Stimulated activated naive B cell treated with anti-CD40 and anti-IgM and Interleukin-4, amounts not matched to agents 10 μg/mL and 1 μg/mL and 100 μg/mL, for 72 hours (primary cell): ENCODE data around the gene ASTN2.
A peak's percentile ranks its signal among the peaks of the same experiment; 100 is the strongest.

Experiments
- ATAC-seq, 2 donors: fragments of 150-1000 bp; cut with Tn5 transposase; replicated peaks; 2 replicates each; pipeline ENCODE4 v1.10.0; 2021; ENCODE audit warnings: moderate library complexity in 1 of 2
- DNase-seq: peaks from one replicate; pipeline ENCODE4 v3.0.0; 2021
- H3K27ac Mint-ChIP-seq: one replicate; pipeline ENCODE4 v1.8.0; 2022; ENCODE audit warnings: mild to moderate bottlenecking, mixed read lengths
- H3K27me3 Mint-ChIP-seq, 2 donors: one replicate each; pipeline ENCODE4 v1.8.0; 2022; ENCODE audit warnings: mixed read lengths in 2 of 2
- H3K36me3 Mint-ChIP-seq, 2 donors: one replicate each; pipeline ENCODE4 v1.8.0; 2022; ENCODE audit warnings: mixed read lengths in 2 of 2, mild to moderate bottlenecking in 1 of 2
- H3K4me1 Mint-ChIP-seq, 2 donors: one replicate each; pipeline ENCODE4 v1.8.0; 2022; ENCODE audit warnings: mixed read lengths in 2 of 2, mild to moderate bottlenecking in 1 of 2
- H3K4me3 Mint-ChIP-seq, 2 donors: one replicate each; pipeline ENCODE4 v1.8.0; 2022; ENCODE audit warnings: mild to moderate bottlenecking in 2 of 2, mixed read lengths in 2 of 2, moderate library complexity in 1 of 2
- H3K9me3 Mint-ChIP-seq, 2 donors: one replicate each; pipeline ENCODE4 v1.8.0; 2022; ENCODE audit warnings: mixed read lengths in 2 of 2, mild to moderate bottlenecking in 1 of 2

Gene ASTN2

GRCh38 chr9:116383936-116384335 is 1030.9 kb downstream of the ASTN2 start:
- peaks cover 7 to 27% of the 10 kb centered on the region in 2 donors for H3K4me1 Mint-ChIP-seq
- no peak overlapping the region for H3K4me3 Mint-ChIP-seq
- no peak overlapping the region for H3K27ac Mint-ChIP-seq
- no peaks in the 10 kb centered on the region for H3K27me3 Mint-ChIP-seq
- peaks cover 0 to 3% of the 10 kb centered on the region in 2 donors for H3K36me3 Mint-ChIP-seq
- H3K9me3 Mint-ChIP-seq: peaks cover 3% of the 10 kb centered on the region in 2 donors
- DNase-seq (no peak), ATAC-seq (no peak)

DNA sequence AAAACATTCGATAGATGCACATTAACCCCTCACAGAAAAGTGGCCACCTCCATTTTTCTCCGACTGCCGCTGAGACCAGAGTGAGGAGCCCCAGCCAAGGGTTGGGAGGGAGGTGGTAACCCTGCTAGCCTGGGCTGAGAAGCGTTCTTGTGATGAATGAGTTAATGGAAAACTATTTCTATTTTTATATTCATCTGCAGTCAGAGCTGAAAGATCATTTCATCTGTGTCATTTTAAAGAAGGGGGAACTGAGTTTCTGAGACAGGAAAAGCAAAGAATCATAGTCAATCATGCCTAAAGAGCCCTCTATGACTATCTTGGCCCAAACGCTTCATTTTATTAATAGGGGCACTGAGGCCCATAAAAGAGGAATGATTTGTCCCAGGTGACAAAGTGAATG is 1031.7 kb downstream of the ASTN2 start:
- Mint-ChIP-seq H3K4me3 (no peak overlapping the region), H3K36me3 (peaks cover 0 to 3% of the 10 kb centered on the region in 2 donors), H3K27me3 (no peaks in the 10 kb centered on the region), H3K27ac (no peak overlapping the region), H3K9me3 (peaks cover 3% of the 10 kb centered on the region in 2 donors), H3K4me1 (peaks cover 7 to 27% of the 10 kb centered on the region in 2 donors)
- no peak for DNase-seq
- ATAC-seq: peak; percentile 68 to 79

- Mint-ChIP-seq H3K9me3 (peaks cover 0 to 3% of the 10 kb centered on the region in 2 donors), H3K36me3 (no peaks in the 10 kb centered on the region), H3K4me1 (peaks cover 3 to 21% of the 10 kb centered on the region in 2 donors), H3K27ac (no peak overlapping the region), H3K4me3 (no peak overlapping the region), H3K27me3 (no peaks in the 10 kb centered on the region)
- ATAC-seq (no peak), DNase-seq (no peak)
These were observed 1032.8 kb downstream of the ASTN2 start for GRCh38 chr9:116382053-116382452.

GRCh38 chr9:116381350-116381749 is 1033.5 kb downstream of the ASTN2 start:
- Mint-ChIP-seq H3K4me1 (peaks cover 3 to 21% of the 10 kb centered on the region in 2 donors), H3K27me3 (no peaks in the 10 kb centered on the region), H3K27ac (no peak overlapping the region), H3K9me3 (peaks cover 0 to 3% of the 10 kb centered on the region in 2 donors), H3K4me3 (no peak overlapping the region), H3K36me3 (no peaks in the 10 kb centered on the region)
- DNase-seq: no peak
- no peak for ATAC-seq

GRCh38 chr9:116380496-116380995 is 1034.3 kb downstream of the ASTN2 start:
- Mint-ChIP-seq H3K27ac (no peak overlapping the region), H3K4me3 (no peak overlapping the region), H3K36me3 (no peaks in the 10 kb centered on the region), H3K4me1 (peaks cover 3 to 21% of the 10 kb centered on the region in 2 donors), H3K9me3 (peaks cover 0 to 3% of the 10 kb centered on the region in 2 donors), H3K27me3 (no peaks in the 10 kb centered on the region)
- DNase-seq (no peak), ATAC-seq (peak in 1 of 2 donors; percentile 53)

DNA sequence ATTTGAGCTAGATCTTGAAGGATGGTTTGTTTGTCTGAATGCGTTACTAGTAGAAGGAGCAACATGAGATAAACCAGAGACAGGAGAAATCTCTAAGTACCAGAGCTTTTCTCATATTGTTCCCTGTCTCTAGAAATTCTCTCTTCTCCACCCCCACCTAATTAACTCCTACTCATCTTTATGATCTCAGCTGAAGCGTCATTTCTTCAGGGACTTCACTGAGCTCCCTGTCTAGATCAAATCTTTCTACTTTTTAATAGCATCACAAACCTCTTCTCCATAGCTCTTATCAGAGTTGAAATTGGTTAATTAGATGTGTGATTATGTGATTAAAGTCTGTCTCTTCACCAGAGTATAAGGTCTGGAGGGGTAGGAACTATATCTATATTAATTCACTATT is 1035.0 kb downstream of the ASTN2 start:
- no peaks in the 10 kb centered on the region for H3K27me3 Mint-ChIP-seq
- peaks cover 3 to 21% of the 10 kb centered on the region in 2 donors for H3K4me1 Mint-ChIP-seq
- ATAC-seq (no peak), DNase-seq (no peak)
- no peak overlapping the region for H3K4me3 Mint-ChIP-seq
- H3K36me3 Mint-ChIP-seq: no peaks in the 10 kb centered on the region
- peaks cover 0 to 3% of the 10 kb centered on the region in 2 donors for H3K9me3 Mint-ChIP-seq
- no peak overlapping the region for H3K27ac Mint-ChIP-seq

DNA sequence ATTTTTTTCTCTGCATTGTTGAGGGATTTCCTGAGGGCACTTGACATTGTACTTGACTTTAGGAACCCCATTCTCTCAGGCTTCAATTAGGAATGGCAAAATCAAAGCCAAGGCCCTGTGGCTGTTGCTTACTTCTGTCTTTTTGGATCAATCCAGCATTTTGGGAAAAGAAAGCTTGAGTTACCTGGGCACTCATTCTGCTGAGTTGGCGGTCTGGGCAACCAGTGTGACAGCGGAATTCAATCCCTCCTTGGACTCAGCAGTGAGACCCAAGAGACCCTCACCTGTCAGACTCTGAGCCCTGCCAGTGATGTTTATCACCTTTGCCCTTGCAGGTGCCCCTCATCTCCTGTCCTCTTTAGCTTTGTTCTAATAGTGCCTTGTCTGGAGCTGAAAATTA is 1036.0 kb downstream of the ASTN2 start:
- H3K4me3 Mint-ChIP-seq: no peak overlapping the region
- H3K27me3 Mint-ChIP-seq: no peaks in the 10 kb centered on the region
- peaks cover 3 to 21% of the 10 kb centered on the region in 2 donors for H3K4me1 Mint-ChIP-seq
- H3K9me3 Mint-ChIP-seq: peaks cover 0 to 5% of the 10 kb centered on the region in 2 donors
- DNase-seq (no peak), ATAC-seq (no peak)
- H3K27ac Mint-ChIP-seq: no peak overlapping the region
- H3K36me3 Mint-ChIP-seq: no peaks in the 10 kb centered on the region

DNA sequence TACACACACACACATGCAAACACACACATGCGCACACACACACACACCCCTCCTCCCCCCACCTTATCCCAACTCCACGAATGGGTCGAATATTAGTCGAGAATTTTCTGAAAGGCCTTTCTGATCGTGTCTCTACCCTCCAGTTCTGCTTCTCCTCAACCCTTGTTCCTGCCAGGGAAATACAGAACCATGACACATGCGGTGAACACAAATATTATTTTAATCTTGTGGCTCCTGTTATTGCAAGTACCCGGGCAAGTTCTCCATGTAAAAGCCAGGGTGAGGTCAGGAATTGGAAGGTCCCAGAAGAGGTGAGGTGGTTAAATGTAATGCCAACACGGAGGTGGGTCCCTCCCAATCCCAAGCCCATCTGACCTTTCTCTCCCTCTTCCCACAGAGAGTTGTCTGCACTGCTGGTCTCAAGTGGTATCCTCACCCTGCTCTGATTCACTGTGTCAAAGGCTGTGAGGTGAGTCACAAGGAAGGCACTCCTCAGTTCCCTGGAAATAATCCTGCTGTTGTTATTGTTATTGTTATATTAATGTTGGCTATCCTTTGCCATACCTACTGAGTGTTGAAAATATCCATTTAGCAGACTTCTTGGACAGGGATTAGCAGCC is 1037.6 kb downstream of the ASTN2 start:
- Mint-ChIP-seq H3K9me3 (peaks cover 0 to 4% of the 10 kb centered on the region in 2 donors), H3K4me3 (no peak overlapping the region), H3K27ac (no peak overlapping the region), H3K27me3 (no peaks in the 10 kb centered on the region), H3K36me3 (no peaks in the 10 kb centered on the region), H3K4me1 (peaks cover 0 to 9% of the 10 kb centered on the region in 2 donors)
- ATAC-seq: no peak
- DNase-seq: no peak
